ENCODE results near the gene SHC3. TPM values are rescaled to one million over a fixed set of nuclear protein-coding genes. Genes with fewer than 3 reads are reported as not detected.

SHC3 gene
- total and polyA plus RNA-seq, 2 of the 4 experiments (the other 2 are of a cell fraction), result 4.5 to 13.3 TPM

DNA sequence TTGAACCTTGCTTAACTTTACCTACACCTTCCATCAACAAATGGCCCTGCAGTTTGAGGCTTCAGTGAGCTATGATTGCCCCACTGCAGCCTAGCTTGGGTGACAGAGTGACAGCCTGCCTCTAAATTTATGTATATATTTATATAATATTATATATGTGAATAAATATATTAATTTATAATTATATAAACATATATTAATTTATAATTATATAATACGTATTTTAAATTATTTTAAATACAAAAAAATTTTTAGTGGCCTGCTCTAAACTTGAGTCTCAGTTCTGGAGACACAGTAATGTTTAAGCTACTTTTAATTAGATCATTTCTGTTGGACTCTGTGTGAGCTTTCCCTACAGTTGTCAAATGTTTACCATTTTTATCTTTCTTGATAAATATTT, 9.3 kb upstream of the SHC3 start:
- Histone ChIP-seq H3K79me1 (ENCODE audit: low read depth in 1 of 2, low read length in 2 of 2) (no peaks in the 10 kb centered on the region), H3K18ac (ENCODE audit: low read depth, low read length) (no peak overlapping the region), H2BK5ac (ENCODE audit: low read depth, low read length, poor library complexity, severe bottlenecking) (no peak overlapping the region), H3K4me2 (ENCODE audit: low read depth, low read length) (no peak overlapping the region), H2AFZ (replicated peaks; ENCODE audit: low read length, poor library complexity) (no peak overlapping the region), H2BK20ac (ENCODE audit: low read depth, low read length) (no peak overlapping the region), H3K56ac (ENCODE audit: extremely low read depth, insufficient read depth, low read length) (no peak overlapping the region), H4K5ac (ENCODE audit: low read depth, low read length) (no peak overlapping the region), H2BK120ac (ENCODE audit: low read depth, low read length) (no peak overlapping the region), H3K27me3 (ENCODE audit: control insufficient read depth, insufficient read depth, low read length) (no peaks in the 10 kb centered on the region; the same call in 1 of the 2 replicates), H3K9me1 (ENCODE audit: insufficient read depth, low read length) (no peaks in the 10 kb centered on the region), H3K4me1 (ENCODE audit: control insufficient read depth, insufficient read depth, low read length) (no peaks in the 10 kb centered on the region), H3K4me3 (ENCODE audit: insufficient read depth, low read depth, low read length) (no peak overlapping the region), H3K9ac (ENCODE audit: low read depth, low read length) (no peak overlapping the region), H2AK9ac (replicated peaks; ENCODE audit: low read depth, low read length, poor library complexity) (no peak overlapping the region), H2BK15ac (ENCODE audit: low read depth, low read length) (no peak overlapping the region), H3K23ac (ENCODE audit: low read depth, low read length) (no peak overlapping the region), H4K8ac (ENCODE audit: low read depth in 2 of 2, low read length in 2 of 2) (no peak overlapping the region), H4K91ac (ENCODE audit: insufficient read depth, low read depth, low read length) (no peak overlapping the region), H3K36me3 (ENCODE audit: control insufficient read depth, insufficient read depth, low read length) (no peaks in the 10 kb centered on the region), H3K4ac (ENCODE audit: low read depth, low read length) (no peak overlapping the region), H2AK5ac (ENCODE audit: low read depth, low read length) (no peak overlapping the region), H4K20me1 (ENCODE audit: insufficient read depth, low read length) (no peaks in the 10 kb centered on the region), H3K14ac (replicated peaks; ENCODE audit: low read depth, low read length) (no peak overlapping the region), H3K9me3 (ENCODE audit: control insufficient read depth, insufficient read depth, low read length) (no peaks in the 10 kb centered on the region), H3K27ac (ENCODE audit: insufficient read depth, low read length) (no peak overlapping the region)
- intact Hi-C loops (cut with micrococcal nuclease), result no loop called here
- ChIA-PET CTCF (no interaction called here), POLR2A (ENCODE audit: unreplicated experiment) (no interaction called here)
- DNase-seq, result no peak
- ATAC-seq (ENCODE audit: low read depth), result no peak
- TF ChIP-seq MAFK (IDR thresholded peaks at IDR 0.05; ENCODE audit: low read depth, low read length), result no peak
- no peak for TF ChIP-seq RAD21 (IDR thresholded peaks at IDR 0.05; ENCODE audit: low read length)
- TF ChIP-seq MXI1 (IDR thresholded peaks at IDR 0.05; ENCODE audit: borderline replicate concordance, low read depth, low read length), result no peak
- TF ChIP-seq FOS (IDR thresholded peaks at IDR 0.05; ENCODE audit: low read depth, low read length), result no peak
- TF ChIP-seq, protein P1, sequence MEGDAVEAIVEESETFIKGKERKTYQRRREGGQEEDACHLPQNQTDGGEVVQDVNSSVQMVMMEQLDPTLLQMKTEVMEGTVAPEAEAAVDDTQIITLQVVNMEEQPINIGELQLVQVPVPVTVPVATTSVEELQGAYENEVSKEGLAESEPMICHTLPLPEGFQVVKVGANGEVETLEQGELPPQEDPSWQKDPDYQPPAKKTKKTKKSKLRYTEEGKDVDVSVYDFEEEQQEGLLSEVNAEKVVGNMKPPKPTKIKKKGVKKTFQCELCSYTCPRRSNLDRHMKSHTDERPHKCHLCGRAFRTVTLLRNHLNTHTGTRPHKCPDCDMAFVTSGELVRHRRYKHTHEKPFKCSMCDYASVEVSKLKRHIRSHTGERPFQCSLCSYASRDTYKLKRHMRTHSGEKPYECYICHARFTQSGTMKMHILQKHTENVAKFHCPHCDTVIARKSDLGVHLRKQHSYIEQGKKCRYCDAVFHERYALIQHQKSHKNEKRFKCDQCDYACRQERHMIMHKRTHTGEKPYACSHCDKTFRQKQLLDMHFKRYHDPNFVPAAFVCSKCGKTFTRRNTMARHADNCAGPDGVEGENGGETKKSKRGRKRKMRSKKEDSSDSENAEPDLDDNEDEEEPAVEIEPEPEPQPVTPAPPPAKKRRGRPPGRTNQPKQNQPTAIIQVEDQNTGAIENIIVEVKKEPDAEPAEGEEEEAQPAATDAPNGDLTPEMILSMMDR (conservative IDR thresholded peaks at IDR 0.05; ENCODE audit: low read depth, low read length), result no peak
- TF ChIP-seq RFX5 (IDR thresholded peaks at IDR 0.05; ENCODE audit: low read depth, low read length), result no peak
- TF ChIP-seq, protein P2, sequence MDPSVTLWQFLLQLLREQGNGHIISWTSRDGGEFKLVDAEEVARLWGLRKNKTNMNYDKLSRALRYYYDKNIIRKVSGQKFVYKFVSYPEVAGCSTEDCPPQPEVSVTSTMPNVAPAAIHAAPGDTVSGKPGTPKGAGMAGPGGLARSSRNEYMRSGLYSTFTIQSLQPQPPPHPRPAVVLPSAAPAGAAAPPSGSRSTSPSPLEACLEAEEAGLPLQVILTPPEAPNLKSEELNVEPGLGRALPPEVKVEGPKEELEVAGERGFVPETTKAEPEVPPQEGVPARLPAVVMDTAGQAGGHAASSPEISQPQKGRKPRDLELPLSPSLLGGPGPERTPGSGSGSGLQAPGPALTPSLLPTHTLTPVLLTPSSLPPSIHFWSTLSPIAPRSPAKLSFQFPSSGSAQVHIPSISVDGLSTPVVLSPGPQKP (IDR thresholded peaks at IDR 0.05; ENCODE audit: borderline replicate concordance, low read depth, low read length), result no peak
- no peak for TF ChIP-seq POLR2A (IDR thresholded peaks at IDR 0.05; ENCODE audit: low read depth, low read length)
- TF ChIP-seq MAZ (IDR thresholded peaks at IDR 0.05; ENCODE audit: borderline replicate concordance, low read depth, low read length), result no peak
- TF ChIP-seq SMC3 (IDR thresholded peaks at IDR 0.05; ENCODE audit: low read depth, low read length), result no peak
- no peak for TF ChIP-seq CEBPB (IDR thresholded peaks at IDR 0.05; ENCODE audit: low read depth, low read length)
- dilution Hi-C loops (cut with HindIII; ENCODE audit: low sequenced_read_pairs, unreplicated experiment), result no loop called here
- no TSS peak for BruUV-seq (replicated peaks)
- in situ Hi-C loops (cut with MboI; ENCODE audit: low sequenced_read_pairs), result no loop called here
- WGBS, 2 experiments (ENCODE audit: extremely low coverage in 2 of 2, insufficient read length in 1 of 2), result no CpG with 5 or more reads among the region's 1 CpG
